ENCODE data around the gene SCUBE3. TPM values are rescaled to one million over a fixed set of nuclear protein-coding genes. Genes with fewer than 3 reads are reported as not detected.

SCUBE3 gene
- total and polyA plus RNA-seq, 2 of the 13 experiments (the other 11 are each of a cell fraction or from before 2014, with no cell fraction given): not detected

DNA sequence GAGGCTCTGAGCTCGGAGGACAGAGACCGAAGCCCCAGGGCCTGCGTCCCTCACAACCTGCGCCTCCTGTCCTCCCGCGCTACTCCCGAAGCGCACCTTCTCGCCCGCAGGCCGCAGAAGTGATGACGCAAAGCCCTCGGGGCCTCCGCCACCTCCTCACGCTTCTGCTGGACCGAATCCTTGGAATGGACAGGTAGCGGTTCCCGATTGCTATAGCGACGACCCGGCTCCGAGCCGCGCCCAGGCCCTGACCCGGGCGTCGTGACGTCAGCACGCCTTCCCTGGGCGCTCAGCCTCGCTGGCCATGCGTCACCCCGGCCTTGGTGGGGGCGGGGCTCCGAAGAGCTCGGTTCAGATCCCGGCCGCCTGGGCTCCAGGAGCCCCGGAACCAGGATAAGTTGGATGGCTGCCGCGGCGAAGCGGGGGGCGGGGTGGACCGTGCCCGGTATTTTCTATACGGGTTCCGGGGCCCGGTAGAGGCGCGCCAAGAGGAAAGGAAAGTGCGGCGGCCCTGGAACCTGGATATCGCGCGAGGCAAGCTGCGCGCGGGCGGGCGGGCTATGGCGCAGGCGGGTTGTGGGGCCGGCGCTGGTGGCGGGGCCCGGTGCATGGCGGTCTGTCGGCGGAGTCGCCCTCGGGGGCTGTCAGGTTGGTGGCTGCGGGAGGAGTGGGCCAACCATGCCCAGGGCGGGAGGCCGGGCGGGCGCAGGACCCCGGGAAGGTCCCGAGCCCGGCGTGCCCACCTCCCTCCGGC is 45.6 kb downstream of the SCUBE3 start, which contains the start of gene ZNF76 (continued):
- peak; percentile 95 for TF ChIP-seq EEA1 (CRISPR knock-in tag; IDR thresholded peaks at IDR 0.05; ENCODE audit: borderline replicate concordance)
- TF ChIP-seq, protein P1, sequence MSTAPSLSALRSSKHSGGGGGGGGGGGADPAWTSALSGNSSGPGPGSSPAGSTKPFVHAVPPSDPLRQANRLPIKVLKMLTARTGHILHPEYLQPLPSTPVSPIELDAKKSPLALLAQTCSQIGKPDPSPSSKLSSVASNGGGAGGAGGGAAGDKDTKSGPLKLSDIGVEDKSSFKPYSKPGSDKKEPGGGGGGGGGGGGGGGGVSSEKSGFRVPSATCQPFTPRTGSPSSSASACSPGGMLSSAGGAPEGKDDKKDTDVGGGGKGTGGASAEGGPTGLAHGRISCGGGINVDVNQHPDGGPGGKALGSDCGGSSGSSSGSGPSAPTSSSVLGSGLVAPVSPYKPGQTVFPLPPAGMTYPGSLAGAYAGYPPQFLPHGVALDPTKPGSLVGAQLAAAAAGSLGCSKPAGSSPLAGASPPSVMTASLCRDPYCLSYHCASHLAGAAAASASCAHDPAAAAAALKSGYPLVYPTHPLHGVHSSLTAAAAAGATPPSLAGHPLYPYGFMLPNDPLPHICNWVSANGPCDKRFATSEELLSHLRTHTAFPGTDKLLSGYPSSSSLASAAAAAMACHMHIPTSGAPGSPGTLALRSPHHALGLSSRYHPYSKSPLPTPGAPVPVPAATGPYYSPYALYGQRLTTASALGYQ (CRISPR knock-in tag; IDR thresholded peaks at IDR 0.05): peak; percentile 95
- TF ChIP-seq ZNF629 (CRISPR knock-in tag; conservative IDR thresholded peaks at IDR 0.05): no peak; the same call in 1 of the 2 replicates
- peak; percentile 89 for TF ChIP-seq PITX1 (CRISPR knock-in tag; IDR thresholded peaks at IDR 0.05)
- TF ChIP-seq ZNF709 (CRISPR knock-in tag; IDR thresholded peaks at IDR 0.05): peak; percentile 86
- TF ChIP-seq ELF1 (CRISPR knock-in tag; IDR thresholded peaks at IDR 0.05): peak; percentile 81
- peak; percentile 98 for TF ChIP-seq ZFP36L1 (CRISPR knock-in tag; IDR thresholded peaks at IDR 0.05)
- TF ChIP-seq KLF13 (CRISPR knock-in tag; IDR thresholded peaks at IDR 0.05): no peak
- TF ChIP-seq, protein P2, sequence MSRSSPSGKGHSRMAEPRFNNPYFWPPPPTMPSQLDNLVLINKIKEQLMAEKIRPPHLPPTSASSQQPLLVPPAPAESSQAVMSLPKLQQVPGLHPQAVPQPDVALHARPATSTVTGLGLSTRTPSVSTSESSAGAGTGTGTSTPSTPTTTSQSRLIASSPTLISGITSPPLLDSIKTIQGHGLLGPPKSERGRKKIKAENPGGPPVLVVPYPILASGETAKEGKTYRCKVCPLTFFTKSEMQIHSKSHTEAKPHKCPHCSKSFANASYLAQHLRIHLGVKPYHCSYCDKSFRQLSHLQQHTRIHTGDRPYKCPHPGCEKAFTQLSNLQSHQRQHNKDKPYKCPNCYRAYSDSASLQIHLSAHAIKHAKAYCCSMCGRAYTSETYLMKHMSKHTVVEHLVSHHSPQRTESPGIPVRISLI (CRISPR knock-in tag; IDR thresholded peaks at IDR 0.05; ENCODE audit: borderline replicate concordance): peak; percentile 56; the same call in 1 of the 2 replicates
- TF ChIP-seq, protein P3, sequence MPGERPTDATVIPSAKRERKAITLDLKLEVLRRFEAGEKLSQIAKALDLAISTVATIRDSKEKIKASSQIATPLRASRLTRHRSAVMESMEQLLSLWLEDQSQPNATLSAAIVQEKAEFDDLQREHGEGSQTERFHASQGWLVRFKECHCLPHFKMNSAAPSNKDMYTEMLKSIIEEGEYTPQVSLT (CRISPR knock-in tag; IDR thresholded peaks at IDR 0.05; ENCODE audit: borderline replicate concordance, low read depth): 0 out of 2 replicates have a peak, but pooled peaks have one; percentile 42
- peak; percentile 98 for TF ChIP-seq RBFOX2 (IDR thresholded peaks at IDR 0.05; ENCODE audit: low read depth, low read length)
- peak; percentile 95 for TF ChIP-seq ZNF350 (CRISPR knock-in tag; IDR thresholded peaks at IDR 0.05; ENCODE audit: borderline replicate concordance, low read depth)
- TF ChIP-seq FOSL2 (CRISPR knock-in tag; IDR thresholded peaks at IDR 0.05): peak; percentile 90
- peak; percentile 27; the same call in 1 of the 2 replicates for TF ChIP-seq ZNF235 (CRISPR knock-in tag; IDR thresholded peaks at IDR 0.05; ENCODE audit: borderline replicate concordance)
- TF ChIP-seq, protein P4, sequence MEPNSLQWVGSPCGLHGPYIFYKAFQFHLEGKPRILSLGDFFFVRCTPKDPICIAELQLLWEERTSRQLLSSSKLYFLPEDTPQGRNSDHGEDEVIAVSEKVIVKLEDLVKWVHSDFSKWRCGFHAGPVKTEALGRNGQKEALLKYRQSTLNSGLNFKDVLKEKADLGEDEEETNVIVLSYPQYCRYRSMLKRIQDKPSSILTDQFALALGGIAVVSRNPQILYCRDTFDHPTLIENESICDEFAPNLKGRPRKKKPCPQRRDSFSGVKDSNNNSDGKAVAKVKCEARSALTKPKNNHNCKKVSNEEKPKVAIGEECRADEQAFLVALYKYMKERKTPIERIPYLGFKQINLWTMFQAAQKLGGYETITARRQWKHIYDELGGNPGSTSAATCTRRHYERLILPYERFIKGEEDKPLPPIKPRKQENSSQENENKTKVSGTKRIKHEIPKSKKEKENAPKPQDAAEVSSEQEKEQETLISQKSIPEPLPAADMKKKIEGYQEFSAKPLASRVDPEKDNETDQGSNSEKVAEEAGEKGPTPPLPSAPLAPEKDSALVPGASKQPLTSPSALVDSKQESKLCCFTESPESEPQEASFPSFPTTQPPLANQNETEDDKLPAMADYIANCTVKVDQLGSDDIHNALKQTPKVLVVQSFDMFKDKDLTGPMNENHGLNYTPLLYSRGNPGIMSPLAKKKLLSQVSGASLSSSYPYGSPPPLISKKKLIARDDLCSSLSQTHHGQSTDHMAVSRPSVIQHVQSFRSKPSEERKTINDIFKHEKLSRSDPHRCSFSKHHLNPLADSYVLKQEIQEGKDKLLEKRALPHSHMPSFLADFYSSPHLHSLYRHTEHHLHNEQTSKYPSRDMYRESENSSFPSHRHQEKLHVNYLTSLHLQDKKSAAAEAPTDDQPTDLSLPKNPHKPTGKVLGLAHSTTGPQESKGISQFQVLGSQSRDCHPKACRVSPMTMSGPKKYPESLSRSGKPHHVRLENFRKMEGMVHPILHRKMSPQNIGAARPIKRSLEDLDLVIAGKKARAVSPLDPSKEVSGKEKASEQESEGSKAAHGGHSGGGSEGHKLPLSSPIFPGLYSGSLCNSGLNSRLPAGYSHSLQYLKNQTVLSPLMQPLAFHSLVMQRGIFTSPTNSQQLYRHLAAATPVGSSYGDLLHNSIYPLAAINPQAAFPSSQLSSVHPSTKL (CRISPR knock-in tag; IDR thresholded peaks at IDR 0.05): peak; percentile 73
- TF ChIP-seq, protein P5, sequence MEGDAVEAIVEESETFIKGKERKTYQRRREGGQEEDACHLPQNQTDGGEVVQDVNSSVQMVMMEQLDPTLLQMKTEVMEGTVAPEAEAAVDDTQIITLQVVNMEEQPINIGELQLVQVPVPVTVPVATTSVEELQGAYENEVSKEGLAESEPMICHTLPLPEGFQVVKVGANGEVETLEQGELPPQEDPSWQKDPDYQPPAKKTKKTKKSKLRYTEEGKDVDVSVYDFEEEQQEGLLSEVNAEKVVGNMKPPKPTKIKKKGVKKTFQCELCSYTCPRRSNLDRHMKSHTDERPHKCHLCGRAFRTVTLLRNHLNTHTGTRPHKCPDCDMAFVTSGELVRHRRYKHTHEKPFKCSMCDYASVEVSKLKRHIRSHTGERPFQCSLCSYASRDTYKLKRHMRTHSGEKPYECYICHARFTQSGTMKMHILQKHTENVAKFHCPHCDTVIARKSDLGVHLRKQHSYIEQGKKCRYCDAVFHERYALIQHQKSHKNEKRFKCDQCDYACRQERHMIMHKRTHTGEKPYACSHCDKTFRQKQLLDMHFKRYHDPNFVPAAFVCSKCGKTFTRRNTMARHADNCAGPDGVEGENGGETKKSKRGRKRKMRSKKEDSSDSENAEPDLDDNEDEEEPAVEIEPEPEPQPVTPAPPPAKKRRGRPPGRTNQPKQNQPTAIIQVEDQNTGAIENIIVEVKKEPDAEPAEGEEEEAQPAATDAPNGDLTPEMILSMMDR (CRISPR knock-in tag; IDR thresholded peaks at IDR 0.05): no peak; the same call in 1 of the 2 replicates
- TF ChIP-seq KAT7 (CRISPR knock-in tag; IDR thresholded peaks at IDR 0.05; ENCODE audit: borderline replicate concordance): peak; percentile 88; the same call in 1 of the 2 replicates
